Stimulated activated CD4-positive, alpha-beta T cell treated with anti-CD3 and anti-CD28 coated beads, Interleukin-15, amount 100 ng/mL, for 48 hours (primary cell): ENCODE results near the gene AADAC.
"Not testable (repeated sequence)": the region's sequence is repeated elsewhere in the genome, so short reads cannot be mapped to it uniquely, and the experiment has no call there.

Source experiments
- DNase-seq, 2 donors: peaks; one replicate each; pipeline ENCODE4 v3.0.0-alpha.2; 2020; ENCODE audit warnings: low read depth in 2 of 2

AADAC gene

DNA sequence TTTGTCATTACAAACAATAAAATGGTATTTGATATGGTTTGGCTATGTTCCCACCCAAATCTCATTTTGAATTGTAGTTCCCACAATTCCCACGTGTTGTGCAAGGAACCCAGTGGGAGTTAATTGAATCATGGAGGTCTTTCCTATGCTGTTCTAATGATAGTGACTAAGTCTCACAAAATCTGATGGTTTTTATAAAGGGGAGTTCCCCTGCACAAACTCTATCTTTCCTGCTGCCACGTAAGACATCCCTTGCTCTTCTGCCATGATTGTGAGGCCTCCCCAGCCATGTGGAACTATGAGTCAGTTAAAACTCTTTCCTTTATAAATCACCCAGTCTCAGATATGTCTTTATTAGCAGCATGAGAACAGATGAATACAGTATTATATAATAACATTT lies 15.4 kb upstream of the AADAC start:
- DNase-seq = no peak

DNA sequence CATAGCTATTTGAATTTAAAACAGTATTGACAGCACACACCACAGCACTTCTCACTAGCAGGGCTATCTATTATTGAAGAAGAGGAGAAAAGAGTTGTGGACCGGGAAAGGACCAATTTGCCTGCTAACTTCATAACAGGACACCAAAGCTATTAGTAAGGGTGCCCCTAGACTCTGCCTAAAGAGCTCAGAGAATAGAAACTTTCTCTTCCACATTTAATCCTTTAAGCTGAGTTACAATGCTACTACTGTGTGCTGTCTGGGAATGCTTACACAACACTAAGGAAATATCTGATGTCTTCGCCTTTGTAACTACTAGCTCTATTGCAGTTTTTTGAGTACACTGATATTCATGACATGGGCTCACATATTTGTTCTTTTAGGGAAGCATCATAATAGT lies 13.5 kb upstream of the AADAC start:
- no peak for DNase-seq

DNA sequence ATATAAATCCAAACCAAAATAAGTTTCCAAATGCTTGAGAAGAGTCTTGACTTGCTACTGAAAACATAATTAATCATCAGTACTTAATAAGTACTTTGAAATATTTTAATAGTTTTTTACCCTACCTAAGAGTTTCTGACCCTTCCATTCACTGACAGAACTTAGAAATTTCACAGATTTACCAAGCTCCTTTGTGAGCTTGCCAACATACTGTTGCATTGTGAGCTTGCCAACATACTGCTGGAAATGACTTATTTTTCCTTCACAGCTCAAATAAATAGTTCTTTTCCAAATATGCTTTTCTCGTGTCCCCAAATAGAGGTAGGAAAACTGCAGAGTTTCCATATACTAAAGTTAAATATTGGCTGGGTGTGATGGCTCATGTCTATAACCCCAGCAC lies 9.6 kb upstream of the AADAC start:
- no peak for DNase-seq

DNA sequence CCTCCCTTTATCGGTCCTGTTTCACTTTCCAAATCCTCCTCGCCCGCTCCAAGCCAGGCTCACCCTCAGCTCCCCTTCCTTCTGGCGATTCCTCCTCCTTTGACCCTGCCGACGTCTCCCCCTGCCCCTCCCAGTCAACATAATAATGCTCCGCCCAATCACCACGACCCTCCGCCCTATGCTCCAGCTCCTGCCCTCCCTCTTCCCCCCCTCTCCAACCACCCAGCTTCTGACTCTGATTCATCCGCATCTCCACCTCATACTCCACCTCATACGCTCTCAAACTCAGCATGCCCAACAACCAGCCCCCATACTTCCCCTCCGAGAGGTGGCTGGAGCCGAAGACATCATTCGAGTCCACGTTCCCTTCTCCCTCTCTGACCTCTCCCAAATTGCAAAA lies 7.1 kb upstream of the AADAC start:
- no peak for DNase-seq

DNA sequence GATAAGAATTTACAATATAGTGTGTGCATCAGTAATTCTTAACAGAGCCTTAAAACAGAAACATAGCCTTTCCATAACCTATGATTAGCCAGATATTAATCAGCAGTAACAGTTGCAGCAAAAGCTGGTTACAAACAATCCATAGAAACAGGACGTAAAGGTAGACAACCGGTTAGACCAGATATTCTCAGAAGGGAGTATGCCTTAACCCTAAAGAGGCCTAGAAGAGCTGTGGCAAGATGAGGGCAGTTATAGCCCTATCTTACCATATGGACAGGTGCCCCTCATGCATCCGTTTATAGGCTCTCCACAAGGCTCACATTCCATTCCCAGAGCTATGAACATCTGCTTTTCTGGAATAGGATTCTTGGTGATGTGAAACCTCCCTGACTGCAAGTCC lies 5.0 kb upstream of the AADAC start:
- not testable (repeated sequence) for DNase-seq

DNA sequence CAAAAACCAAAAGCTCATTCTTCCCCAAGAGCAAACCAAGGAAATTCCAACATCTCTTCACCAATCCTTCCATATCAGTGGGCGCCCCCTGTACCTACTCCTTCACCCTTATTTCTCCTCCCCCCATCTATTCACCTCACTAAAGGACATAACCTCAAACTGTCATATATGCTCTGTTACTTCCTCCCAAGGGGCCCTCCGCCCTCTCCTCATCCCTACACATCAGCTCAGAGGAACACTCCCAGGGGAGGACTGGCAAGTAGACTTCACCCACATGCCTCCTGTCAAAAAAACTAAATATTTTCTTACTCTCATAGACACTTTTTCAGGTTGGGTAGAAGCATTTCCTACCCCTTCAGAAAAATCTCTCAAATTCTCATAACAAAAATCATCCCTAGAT lies 2.4 kb upstream of the AADAC start:
- DNase-seq = no peak

DNA sequence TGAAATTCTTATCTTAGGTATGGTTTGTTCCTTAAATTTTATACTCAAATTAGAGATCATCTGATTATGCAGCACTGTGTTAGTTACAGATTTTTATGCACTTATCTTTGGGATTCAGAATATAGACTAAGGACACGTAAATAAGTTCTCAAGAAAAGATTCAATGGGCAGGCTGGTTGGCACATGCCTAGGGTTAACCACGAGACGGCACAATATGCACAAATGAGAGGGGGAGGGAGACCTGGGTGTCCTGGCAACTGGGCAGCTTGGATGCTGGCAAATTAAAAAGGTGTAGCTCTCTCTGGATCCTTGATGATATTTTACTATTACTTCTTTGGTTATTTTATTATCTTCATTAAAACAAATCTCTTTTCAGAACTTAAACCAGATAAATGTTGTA lies 672 bp downstream of the AADAC start:
- DNase-seq = no peak

DNA sequence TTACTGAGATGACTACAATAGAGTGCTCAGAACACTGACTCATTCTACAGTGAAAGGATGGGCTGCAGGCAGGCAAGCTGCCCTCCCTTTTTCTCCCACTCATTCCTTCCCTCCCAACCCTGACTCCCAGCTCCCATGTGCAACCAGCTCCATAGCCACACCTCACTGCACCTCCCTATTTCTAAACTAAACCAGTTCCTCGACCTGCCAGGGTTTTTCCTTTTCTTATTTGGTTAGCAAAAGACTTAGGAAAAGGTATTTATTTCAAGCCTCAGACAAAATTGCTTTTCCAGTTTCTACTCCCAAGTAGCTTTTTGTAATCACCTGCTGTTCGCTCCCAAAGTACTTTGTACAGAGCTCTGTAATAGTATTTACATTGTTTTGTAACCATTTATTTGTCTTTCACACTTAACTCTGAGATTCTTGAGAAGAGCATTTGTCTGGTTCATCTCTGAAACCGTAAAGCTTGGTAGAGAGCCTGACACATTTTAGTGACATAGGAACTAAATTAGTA lies 2.2 kb downstream of the AADAC start:
- DNase-seq = no peak

DNA sequence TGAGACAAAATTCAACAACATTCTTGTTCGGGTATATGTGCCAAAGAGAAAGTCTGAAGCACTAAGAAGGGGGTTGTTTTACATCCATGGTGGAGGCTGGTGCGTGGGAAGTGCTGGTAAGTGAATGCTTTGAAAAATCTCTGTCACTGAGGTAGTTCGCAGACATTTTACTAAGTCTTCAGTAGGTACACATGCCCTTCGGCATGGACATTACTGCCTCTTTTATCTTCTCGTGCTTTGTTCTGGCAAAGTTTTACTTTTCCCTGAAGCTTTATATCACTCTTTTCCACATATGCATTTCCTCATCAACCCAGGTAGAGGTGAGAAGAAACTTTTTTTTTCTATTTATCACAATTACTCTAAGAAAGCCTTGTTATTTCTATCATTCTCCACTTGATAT lies 3.6 kb downstream of the AADAC start:
- no peak for DNase-seq

DNA sequence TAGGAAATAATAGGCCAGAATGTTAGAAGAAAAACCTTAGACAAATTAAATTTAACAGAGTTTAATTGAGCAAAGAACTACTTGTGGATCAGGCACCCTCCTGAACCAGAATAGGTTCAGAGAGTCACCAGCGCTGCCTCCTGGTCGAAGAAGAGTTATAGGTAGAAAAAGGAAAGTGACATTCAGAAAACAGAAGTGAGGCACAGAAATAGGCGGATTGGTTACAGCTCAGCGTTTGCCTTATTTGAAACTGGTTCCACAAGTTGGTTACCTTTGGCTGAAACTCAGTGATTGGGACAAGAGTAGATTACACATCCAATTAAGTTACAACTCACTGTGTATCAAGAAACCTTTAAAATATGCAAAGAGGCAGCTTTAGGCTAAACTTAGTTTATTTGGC lies 4.4 kb downstream of the AADAC start:
- DNase-seq = no peak

DNA sequence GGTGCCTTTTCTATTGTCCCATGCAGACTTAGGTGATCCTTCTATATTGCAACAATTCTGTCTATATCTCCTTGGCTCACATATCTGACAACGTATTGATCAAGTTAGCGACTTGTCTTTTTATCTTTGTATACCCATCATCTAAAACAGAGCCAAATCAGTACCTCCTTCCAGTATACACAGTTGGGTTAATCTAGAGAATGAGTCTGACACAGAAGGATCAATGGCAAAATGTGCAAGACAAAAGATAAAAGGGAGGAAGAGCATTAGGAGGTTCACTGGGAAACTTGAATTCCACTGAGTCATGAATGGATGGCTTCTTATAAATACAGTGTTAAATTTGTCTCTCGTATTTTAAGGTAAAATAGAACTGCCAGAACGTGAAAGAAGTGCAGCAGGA lies 6.0 kb downstream of the AADAC start:
- no peak for DNase-seq

DNA sequence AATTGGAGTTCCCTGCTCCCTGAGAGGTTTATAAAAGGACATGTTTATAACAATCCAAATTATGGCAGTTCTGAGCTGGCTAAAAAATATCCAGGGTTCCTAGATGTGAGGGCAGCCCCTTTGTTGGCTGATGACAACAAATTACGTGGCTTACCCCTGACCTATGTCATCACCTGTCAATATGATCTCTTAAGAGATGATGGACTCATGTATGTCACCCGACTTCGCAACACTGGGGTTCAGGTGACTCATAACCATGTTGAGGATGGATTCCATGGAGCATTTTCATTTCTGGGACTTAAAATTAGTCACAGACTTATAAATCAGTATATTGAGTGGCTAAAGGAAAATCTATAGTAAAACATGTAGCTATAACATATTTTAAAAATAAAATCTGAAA lies 13.9 kb downstream of the AADAC start:
- no peak for DNase-seq

DNA sequence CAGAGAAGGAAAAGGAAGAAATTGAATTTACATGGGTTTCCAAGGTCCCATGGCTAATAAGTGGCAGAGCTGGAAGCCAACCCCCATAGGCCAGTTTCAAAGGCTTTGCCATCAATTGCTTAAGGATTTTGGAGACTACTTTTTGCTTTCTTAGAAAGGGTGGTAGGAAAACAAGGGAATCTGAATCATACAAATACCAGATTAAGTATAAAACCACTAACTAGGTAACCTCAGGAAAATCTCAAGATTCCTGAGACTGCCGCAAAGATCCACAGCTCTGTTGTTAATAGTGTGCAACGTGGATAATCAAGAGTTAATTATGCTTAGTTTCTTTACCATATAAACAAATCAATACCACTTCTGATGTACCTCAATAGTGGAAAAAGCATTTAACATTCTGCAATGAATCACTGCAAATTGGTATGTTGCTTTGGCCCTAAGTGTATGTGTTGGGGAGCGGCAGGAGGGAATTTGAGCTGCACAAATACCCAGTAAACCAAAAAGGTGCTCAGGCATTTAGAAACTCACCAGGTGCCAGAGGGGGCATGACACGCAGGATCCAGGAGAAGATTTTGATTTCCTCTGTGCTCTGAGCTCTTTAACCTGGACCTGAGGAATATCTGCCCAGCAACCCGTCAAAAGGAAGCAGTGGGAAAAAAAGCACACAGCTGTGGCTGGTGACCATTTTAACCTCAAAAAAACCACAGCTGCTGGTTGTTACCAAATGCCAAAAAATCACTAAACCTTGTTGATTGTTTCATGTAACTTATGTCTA lies 22.0 kb downstream of the AADAC start:
- DNase-seq = no peak

DNA sequence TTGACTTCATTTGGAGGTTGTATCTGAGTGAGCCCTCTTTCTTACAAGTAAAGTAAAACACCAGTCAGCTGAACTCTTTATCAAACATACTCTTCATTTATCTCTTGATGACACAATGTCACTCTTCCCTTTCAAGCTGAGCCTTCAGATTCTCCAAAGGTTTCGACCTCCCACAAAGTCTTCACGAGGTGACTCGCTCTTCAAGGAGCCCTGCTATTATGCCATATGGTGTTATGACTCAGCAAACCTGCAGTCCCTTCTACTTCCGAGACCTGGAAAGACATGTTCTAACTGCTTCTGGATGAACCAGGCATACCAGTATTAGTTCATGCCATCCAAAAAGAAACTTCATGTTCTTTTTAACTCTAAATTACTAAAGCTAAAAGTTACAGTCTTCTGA lies 23.1 kb downstream of the AADAC start:
- no peak for DNase-seq

DNA sequence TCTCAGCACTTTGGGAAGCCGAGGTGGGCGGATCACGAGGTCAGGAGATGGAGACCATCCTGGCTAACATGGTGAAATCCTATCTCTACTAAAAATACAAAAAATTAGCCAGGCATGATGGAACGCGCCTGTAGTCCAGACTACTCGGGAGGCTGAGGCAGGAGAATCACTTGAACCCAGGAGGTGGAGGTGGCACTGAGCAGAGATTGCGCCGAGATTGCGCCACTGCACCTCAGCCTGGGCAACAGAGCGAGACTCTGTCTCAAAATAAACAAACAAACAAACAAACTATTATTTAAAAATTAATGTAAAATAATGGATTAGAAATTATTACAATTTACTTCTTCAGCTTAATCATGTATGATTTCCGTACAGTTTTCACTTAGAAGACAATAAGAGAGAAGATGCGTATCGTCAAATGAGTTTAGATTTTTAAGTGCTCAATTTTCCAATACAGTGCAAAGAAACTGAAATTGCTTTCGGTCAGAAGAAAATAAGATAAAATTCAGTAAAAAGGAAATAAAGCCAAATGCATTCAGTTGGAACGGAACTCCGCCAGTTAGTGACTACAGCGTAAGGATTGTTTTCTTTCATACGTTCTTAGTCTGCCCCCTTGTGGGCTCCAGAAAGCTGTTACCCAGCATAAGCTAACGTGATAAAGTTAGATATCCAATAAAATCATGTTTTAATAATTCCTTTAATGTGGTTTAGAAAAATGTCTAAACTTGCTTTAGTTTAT lies 24.8 kb downstream of the AADAC start:
- DNase-seq = peak; percentile 13 to 18

DNA sequence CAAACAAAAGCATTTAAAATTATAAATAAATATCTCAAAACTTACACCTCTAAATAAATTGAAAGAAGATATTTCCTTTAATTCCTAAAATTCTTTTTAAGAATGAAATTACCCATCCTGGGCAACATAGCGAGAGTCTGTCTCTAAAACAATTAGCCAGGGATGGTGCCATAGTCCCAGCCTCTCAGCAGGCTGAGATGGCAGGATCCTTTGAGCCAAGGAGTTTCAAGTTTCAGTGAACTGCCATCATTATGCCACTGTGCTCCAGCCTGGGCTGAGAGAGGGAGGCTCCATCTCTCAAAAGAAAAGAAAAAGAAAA lies 25.4 kb downstream of the AADAC start:
- no peak for DNase-seq

DNA sequence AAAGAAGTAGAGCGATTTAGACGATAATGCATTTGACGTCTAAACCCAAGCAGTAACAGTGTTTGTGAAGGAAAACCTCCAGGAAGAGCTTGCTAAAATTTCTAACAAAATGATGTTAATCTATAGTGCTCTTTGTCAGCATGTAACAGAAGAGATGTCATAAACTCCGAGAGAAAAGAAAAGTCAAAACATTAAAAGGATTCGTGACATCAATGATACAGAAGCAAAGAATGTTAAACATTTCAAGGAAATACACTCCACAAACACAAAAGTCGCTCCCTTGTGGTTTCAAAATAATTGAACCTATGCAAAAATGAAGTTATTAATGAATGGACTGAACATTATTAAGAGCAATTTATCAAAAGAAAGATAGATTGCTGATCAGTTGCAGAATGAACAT lies 27.9 kb downstream of the AADAC start:
- no peak for DNase-seq

DNA sequence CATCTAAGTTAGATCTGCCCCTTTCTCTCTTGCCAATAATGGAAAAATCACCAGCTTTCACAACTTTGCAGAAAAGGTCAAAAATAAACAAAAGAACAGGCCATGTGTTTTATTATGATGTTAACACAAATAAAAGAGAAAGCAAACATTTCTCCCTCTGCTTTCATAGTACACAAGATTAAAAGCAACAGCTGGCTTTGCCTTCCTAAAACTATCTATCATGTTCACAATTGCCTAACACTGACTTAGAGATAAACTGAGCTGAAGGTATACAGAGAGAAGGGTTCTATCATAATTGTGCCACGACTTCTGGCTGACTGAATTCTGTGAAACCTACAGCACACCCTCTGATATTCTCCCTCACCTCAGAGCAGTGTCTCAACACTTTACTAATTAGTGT lies 29.4 kb downstream of the AADAC start:
- no peak for DNase-seq

DNA sequence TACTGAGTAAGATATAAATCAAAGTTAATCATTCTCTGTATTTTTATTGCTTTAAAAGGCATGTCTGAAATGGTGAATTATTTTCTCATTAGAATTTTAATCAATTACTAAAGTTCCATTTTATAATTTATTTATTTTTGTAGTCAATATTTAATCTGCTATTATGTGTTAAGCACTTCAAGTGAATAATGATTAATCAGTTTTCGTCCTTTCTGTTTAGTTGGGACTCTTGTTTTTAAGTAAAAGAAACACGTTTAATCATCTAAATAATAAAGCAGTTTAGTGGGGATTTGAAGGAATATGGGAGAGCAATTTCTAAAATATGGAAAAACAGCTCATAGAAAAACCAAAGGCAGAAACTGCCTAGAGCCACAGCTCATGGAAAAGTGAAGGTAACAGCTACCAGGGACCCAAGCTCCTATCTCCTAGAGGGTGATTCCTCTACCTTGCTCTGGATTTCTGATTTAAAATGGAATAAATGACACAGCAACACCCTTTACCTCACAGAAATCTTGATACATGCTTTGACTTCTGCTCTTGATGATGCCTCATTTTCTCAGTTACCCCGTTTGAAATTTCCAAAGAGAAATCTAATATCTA lies 31.5 kb downstream of the AADAC start:
- no peak for DNase-seq

DNA sequence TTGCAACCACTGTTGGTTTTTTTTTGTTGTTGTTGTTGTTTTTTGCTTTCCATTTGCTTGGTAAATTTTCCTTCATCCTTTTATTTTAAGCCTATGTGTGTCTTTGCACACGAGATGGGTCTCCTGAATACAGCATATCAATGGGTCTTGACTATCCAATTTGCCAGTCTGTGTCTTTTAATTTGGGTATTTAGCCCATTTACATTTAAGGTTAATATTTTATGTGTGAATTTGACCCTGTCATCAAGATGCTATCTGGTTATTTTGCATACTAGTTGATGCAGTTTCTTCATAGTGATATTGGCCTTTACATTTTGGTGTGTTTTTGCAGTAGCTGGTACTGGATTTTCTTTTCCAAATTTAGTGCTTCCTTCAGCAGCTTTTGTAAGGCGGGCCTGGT lies 36.1 kb downstream of the AADAC start:
- DNase-seq = not testable (repeated sequence)

DNA sequence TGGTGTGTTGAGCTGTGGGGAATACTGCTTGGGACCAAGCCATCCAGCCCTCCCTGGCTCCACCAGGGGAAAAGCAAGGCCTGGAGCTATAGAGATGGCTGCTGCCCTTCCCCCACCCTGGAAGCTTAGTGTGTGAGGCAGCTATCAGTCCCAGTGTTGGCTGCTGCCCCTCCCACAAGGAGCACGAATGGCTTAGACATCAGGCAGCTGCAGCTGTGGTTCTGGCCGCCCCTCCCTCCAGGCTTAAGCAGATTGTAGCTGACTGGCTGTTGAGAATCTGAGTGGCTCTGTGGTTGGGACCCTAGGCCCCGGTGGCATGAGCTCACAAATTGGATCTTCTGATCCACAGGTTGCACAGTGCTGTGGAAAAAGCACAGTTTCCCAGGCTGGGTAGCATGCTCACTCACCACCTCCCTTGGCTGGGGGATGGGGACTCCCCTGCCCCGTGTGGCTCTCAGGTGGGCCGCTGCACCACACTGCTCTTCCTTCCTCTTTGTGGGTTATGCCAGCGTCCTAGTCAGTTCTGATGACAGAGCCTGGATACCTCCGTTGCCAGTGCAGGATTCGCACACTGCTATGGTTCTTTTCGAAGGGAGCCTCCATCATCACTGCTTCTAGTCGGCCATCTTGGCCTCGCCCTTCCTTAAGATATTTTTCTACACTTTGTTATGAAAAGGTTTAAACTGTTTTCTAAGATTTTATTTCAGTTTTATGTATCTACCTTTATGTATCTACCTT lies 38.3 kb downstream of the AADAC start:
- no peak for DNase-seq

DNA sequence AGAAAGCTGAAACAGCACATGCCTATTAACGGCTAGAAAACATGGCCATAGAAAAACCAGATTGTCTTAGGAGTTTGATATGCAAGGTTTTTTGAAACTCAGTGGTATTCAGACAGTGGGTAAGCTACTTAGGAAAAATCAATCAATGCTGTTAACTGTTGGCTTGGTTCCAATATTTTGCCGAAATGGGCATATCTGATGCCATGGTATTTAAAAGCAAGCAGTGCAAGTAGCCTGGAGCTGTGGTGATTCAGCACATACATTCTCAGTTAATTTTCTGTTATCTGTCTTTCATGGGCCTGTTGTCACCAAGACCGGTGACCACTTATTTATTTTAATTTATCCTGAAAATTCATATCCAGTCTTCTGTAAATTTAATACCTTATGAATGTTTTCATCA lies 42.2 kb downstream of the AADAC start:
- no peak for DNase-seq
